Stimulated activated CD4-positive, alpha-beta T cell treated with anti-CD3 and anti-CD28 coated beads, Interleukin-1b, Interleukin-23, amount 100 ng/mL, for 1 hour (primary cell): ENCODE measurements around the gene GOLPH3.
"Not testable (repeated sequence)": the region's sequence is repeated elsewhere in the genome, so short reads cannot be mapped to it uniquely, and the experiment has no call there.

Experiments used
- DNase-seq, 2 donors: peaks; one replicate each; pipeline ENCODE4 v3.0.0-alpha.2; 2020; ENCODE audit warnings: low read depth in 2 of 2

Gene GOLPH3

GRCh38 chr5:32135086-32135485 is 39.0 kb downstream of the GOLPH3 start:
- DNase-seq, result no peak

GRCh38 chr5:32132757-32133156 is 41.4 kb downstream of the GOLPH3 start:
- no peak for DNase-seq

DNA sequence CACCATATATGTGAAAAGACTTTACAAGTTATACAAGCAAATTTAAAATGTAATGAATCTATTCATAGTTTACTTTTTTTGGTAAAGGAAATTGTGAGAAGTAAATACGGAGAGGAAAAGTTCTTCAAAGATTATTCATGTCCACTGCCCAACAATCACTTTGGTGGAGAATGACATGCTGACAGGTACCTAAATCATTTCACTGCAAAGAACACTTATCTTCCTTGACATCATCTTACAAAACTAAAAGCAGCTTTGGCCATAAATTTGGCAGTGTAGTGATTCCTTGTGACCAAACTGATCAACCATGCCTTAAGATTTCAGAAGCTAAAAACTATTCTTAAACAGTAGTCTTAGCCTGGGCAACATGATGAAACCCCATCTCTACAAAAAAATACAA is 42.5 kb downstream of the GOLPH3 start:
- DNase-seq, result no peak

GRCh38 chr5:32130865-32131264 is 43.3 kb downstream of the GOLPH3 start:
- DNase-seq, result no peak

- no peak for DNase-seq
Measured at GRCh38 chr5:32129074-32129598, 45.0 kb downstream of the GOLPH3 start.

DNA sequence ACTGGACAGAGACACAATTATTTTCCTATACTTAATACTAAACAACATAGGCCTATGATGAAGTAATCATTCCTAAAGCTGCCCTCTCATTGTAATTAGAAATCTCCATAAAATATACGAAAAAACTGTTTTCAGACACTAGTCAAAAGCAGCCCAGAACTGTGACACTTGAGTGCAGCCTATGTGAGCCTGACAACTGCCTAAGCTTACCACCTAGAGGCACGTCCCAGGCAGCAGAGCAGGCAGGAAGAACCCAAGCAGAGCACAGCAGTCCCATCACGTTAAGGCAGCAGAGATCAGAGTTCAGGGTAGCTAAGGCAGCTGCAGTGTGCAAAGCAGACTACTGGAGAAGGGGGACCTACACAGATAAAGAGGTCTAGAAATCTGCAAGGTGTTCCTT is 46.4 kb downstream of the GOLPH3 start:
- DNase-seq, result no peak

- DNase-seq, result no peak
Measured at GRCh38 chr5:32126691-32127090, 47.4 kb downstream of the GOLPH3 start.

DNA sequence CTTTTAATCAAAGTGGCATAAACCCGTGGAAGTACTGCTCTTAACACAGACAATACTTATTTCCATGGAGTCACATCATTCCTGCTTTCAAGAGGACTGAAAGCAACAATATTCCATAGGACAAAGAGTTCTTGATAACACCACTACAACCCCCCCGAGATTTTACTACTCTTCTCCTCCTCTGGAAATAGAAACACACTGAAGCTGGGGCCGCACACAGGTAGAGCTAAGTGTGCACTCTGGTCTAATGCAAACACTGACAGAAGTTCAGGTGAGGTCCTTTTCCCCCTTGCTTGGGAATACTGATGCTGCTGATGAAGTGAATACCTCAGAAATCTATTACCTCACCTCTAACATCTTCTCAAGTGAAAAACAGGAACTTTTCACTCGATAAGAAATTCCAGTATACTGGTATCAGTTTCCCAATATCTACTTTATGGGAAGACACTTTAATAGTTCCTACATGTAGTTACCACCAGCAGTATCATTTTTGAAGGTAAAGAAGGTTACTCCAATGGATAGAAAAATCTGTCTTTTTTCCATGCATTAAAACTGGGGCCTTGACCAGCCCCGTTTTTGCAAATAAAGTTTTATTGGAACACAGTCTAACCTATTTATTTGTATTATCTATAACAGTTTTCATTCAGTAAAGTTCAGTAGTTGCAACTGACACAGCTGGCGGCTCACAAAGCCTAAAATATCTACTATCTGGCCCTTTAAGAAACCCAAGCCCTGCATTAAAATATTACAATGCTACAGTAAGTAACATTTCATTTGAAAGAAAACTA is 50.0 kb downstream of the GOLPH3 start:
- DNase-seq, result no peak

DNA sequence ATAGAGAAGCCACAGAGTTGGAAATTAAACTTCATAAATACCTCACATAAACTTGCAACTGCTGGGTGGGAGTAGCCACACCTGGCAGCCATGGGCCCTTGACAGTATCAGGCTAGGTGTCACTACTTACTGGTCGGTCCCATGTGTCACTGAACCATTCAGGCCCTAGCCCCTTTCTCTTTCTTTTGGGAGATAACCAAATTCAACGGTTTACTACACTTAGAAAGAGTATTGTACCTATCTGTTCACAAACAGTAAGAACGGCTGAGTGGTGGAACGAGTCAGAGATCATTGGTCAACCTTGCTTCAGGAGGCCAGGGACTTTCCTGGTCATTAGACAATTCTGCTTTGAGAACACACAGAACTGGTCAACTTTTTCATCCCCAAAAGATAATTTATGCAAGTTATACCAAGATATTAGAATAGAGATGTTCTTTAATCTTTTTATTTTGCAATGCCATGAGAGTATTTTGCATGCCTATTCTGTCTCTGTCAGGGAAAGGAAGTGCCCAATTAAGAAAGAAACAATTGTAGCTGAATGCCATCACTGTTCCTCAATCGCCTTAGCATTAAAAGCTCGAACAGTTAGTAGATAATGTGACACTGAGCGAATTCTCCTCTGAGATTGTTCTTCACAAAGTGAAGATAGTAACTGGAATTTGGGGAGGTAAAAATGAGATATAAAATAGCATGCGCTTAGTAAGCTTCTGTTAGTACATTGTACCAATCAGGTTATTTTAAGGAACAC is 50.9 kb downstream of the GOLPH3 start:
- DNase-seq, result no peak

- not testable (repeated sequence) for DNase-seq
Measured at GRCh38 chr5:32118922-32119321, 55.2 kb downstream of the GOLPH3 start.

GRCh38 chr5:32116574-32117313 is 57.4 kb downstream of the GOLPH3 start:
- no peak for DNase-seq

- DNase-seq, result no peak
Measured at GRCh38 chr5:32115985-32116384, 58.1 kb downstream of the GOLPH3 start.

- no peak for DNase-seq
Measured at GRCh38 chr5:32110111-32110696, 63.9 kb downstream of the GOLPH3 start.

DNA sequence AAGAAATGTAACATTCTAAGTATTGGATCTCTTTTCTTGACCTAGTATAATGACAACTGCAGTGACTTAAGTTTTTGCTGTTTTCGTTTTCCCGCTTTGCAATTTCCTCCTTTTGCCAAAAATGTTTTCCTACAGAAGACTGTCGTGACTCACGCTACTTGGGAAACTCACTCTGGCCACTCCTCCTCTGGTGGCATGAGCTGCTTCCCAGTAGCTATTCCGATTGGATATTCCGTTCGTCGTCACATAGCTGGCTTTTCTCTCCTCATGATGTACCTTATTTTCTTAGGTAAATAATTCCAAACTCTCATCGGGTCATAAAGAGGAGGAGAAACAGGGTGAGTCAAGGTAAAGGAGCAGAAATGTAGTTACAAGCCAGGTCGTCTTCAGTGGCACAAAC is 64.9 kb downstream of the GOLPH3 start:
- DNase-seq, result no peak

GRCh38 chr5:32108167-32108566 is 66.0 kb downstream of the GOLPH3 start:
- DNase-seq, result no peak

- no peak for DNase-seq
Measured at GRCh38 chr5:32107291-32107690, 66.8 kb downstream of the GOLPH3 start.

GRCh38 chr5:32103521-32103920 is 70.6 kb downstream of the GOLPH3 start:
- DNase-seq, result no peak

DNA sequence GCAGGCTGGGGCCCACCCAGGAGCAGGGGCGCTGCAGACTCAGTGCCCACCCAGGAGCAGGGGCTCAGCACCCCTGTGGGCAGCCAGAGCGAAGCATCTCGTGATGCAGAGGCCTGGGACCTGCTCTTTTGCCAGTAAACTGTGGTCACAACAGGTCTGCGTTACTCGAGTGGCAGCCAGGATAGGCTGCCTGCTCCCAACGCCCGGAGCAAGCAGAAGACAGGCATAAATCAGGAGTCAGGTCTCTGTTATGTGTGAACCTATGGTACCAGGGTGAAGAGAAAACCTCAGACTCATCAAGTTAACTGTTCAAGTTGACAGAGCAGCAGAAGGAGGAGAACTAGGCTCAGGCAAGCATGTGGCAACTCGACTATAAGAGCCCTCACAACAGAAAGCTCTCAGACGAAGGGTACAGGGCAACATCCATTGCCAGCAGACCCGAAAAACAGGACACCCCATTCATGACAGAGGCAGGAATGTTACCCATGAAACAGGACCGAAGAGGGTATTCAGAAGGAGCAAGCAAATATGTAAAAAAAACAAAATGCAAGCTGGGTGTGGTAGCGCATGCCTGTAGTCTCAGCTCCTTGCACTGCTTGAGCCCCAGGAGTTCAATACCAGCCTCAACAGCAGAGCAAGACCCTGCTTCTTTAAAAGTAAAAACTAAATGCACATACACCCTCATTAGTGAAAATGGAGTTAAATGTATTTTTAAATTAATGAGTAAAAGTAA is 71.7 kb downstream of the GOLPH3 start:
- DNase-seq, result no peak

DNA sequence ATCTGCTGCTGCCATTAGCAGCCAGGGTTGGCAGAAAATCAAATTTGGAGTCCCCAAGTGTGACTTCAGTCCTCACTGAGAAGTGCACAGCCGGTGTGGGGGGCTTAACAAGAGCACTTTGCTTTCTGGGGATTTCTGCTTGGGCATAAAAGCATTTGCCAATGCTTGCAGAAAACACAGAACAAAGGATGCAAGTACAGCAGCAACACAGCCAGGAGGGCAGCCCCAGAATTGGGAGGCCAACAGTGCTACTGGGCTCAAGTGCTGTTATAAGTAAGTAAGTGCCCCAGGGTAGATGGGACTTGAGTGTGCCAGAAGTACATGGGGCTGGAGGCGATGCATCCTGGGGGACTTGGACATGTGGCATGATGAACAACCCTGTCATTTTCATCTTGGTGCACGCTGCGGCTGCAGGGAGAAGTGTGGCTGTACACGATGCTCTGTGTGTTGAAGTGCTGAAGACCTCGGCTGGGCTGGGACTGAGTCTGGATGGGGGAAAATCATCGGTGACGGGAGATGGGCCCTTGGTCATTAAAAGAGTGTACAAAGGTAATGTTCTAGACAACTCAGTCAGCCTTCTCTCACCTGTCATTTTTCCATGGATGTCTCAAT is 73.3 kb downstream of the GOLPH3 start:
- DNase-seq, result no peak

DNA sequence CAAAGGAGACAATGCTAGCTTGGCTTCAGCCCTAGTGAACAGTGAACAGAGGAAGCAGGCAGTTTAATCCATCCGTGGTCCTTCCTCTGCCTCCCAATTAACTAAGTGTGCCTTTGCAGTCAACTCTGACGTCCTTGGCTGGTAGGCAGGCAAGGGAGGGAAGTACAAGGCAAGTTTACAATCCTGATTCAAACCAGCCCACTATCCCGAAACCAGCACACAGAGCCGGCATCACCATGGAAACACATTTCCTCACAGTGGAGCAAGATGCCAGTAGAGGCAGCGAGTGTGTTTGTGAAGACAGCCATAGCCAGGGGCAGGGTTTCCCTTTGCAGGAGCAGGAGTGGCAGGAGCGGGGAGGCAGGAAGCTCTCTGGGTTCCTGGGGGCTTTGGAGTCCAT is 73.9 kb downstream of the GOLPH3 start:
- DNase-seq, result no peak
